Bronchial epithelial cell (primary cell): Measurements from ENCODE around the gene SAMD5. TPM values are rescaled to one million over a fixed set of nuclear protein-coding genes. Genes with fewer than 3 reads are reported as not detected.

Source experiments
- DNase-seq: peaks from one replicate; pipeline ENCODE4 v3.0.0-alpha.2; 2010; ENCODE audit warnings: low read depth
- FAIRE-seq: peaks from 2 replicates; lab custom pipeline; 2011; peaks lifted over from hg19 to GRCh38; lab: Jason Lieb, UNC
- H3K27me3 ChIP-seq: 2 replicates; pipeline ENCODE4 v1.5.1; 2011; ENCODE audit warnings: low read length; ENCODE audit not compliant: control insufficient read depth, insufficient read depth
- H3K36me3 ChIP-seq: 2 replicates; pipeline ENCODE4 v1.5.1; 2011; ENCODE audit warnings: low read length; ENCODE audit not compliant: control insufficient read depth, insufficient read depth
- H3K4me3 ChIP-seq: 2 replicates; pipeline ENCODE4 v1.5.1; 2011; ENCODE audit warnings: mild to moderate bottlenecking, low read depth, low read length, control low read depth
- CTCF ChIP-seq: IDR thresholded peaks from 2 replicates; pipeline ENCODE4 v1.5.1; 2011; ENCODE audit warnings: mild to moderate bottlenecking, moderate library complexity, low read length, control low read depth, inconsistent platforms; ENCODE audit not compliant: insufficient read depth, severe bottlenecking
- total RNA-seq: library from RNA; depleted of rRNA; stranded (reverse); fragments of >200 nt; gene quantifications from 2 replicates; pipeline ENCODE4 v1.2.1, GENCODE V29; 2014

Gene SAMD5
- 2.6 and 3.1 TPM in 2 replicates for total RNA-seq

- peak; percentile 45 for DNase-seq
- no peaks in the 10 kb centered on the region for H3K27me3 ChIP-seq
- H3K36me3 ChIP-seq = no peaks in the 10 kb centered on the region
- H3K4me3 ChIP-seq = peak within 1 kb of the TSS; percentile 60
- TF ChIP-seq CTCF = no peak
- no peak for FAIRE-seq
These were observed at the start of gene SAMD5 for GRCh38 chr6:147508042-147508865. SAMD5 (plus strand) TSS chr6:147508690; CDS start chr6:147508929, 239 bp downstream.

- no peaks in the 10 kb centered on the region for H3K27me3 ChIP-seq
- DNase-seq (peak; percentile 24), FAIRE-seq (no peak)
- TF ChIP-seq CTCF = no peak
- no peaks in the 10 kb centered on the region for H3K36me3 ChIP-seq
- no peak overlapping the region for H3K4me3 ChIP-seq
These were observed 48.7 kb upstream of the SAMD5 start for GRCh38 chr6:147459780-147460179.

- DNase-seq (no peak), FAIRE-seq (no peak)
- Histone ChIP-seq H3K27me3 (no peaks in the 10 kb centered on the region), H3K36me3 (no peaks in the 10 kb centered on the region), H3K4me3 (no peak overlapping the region)
- TF ChIP-seq CTCF = no peak
These were observed 44.8 kb upstream of the SAMD5 start for GRCh38 chr6:147463651-147464050.

- Histone ChIP-seq H3K4me3 (no peak overlapping the region), H3K27me3 (no peaks in the 10 kb centered on the region), H3K36me3 (no peaks in the 10 kb centered on the region)
- no peak for TF ChIP-seq CTCF
- FAIRE-seq (no peak), DNase-seq (no peak)
These were observed 41.1 kb upstream of the SAMD5 start for GRCh38 chr6:147467428-147467827.

GRCh38 chr6:147467886-147468285 is 40.6 kb upstream of the SAMD5 start:
- TF ChIP-seq CTCF = no peak
- no peaks in the 10 kb centered on the region for H3K36me3 ChIP-seq
- no peaks in the 10 kb centered on the region for H3K27me3 ChIP-seq
- no peak overlapping the region for H3K4me3 ChIP-seq
- no peak for DNase-seq
- no peak for FAIRE-seq
